GM23338 (cell line): ENCODE data around the gene IQSEC2. TPM values are rescaled to one million over a fixed set of nuclear protein-coding genes. Genes with fewer than 3 reads are reported as not detected.

Experiments used
- ATAC-seq: fragments of 200-7000 bp; cut with Tn5 transposase; 3 replicates; pipeline ENCODE4 v1.9.1; 2020
- DNase-seq: peaks from one replicate; pipeline ENCODE4 v3.0.0-alpha.2; 2015; ENCODE audit warnings: low spot score
- H2AFZ ChIP-seq: fragments of 200-600 bp; sonication (generic); 2 replicates; pipeline ENCODE4 v1.8.0; 2016; ENCODE audit warnings: antibody characterized with exemption, mild to moderate bottlenecking, moderate library complexity
- H3F3A ChIP-seq: fragments of 200-600 bp; sonication (generic); replicated peaks from 2 replicates; pipeline ENCODE4 v1.8.0; 2017; ENCODE audit warnings: antibody characterized with exemption, mixed run types, low read depth
- H3K27ac ChIP-seq: fragments of 200-600 bp; sonication (generic); 2 replicates; pipeline ENCODE4 v1.6.1; 2016; ENCODE audit warnings: low read depth
- H3K27me3 ChIP-seq: fragments of 200-600 bp; sonication (generic); 2 replicates; pipeline ENCODE4 v1.8.0; 2016; ENCODE audit warnings: mild to moderate bottlenecking, mixed run types, moderate library complexity; ENCODE audit not compliant: insufficient read depth
- H3K36me3 ChIP-seq: fragments of 200-600 bp; sonication (generic); 2 replicates; pipeline ENCODE4 v1.8.0; 2016; ENCODE audit warnings: mild to moderate bottlenecking; ENCODE audit not compliant: insufficient read depth
- H3K4me1 ChIP-seq: fragments of 200-600 bp; sonication (generic); 2 replicates; pipeline ENCODE4 v1.8.0; 2016; ENCODE audit warnings: mild to moderate bottlenecking, moderate library complexity; ENCODE audit not compliant: insufficient read depth
- H3K4me2 ChIP-seq: fragments of 200-600 bp; sonication (generic); 2 replicates; pipeline ENCODE4 v1.7.1; 2017; ENCODE audit warnings: mixed run types
- H3K4me3 ChIP-seq: fragments of 200-600 bp; sonication (generic); 2 replicates; pipeline ENCODE4 v1.6.1; 2016; ENCODE audit warnings: mixed run types
- H3K79me2 ChIP-seq: fragments of 200-600 bp; sonication (generic); replicated peaks from 2 replicates; pipeline ENCODE4 v1.8.0; 2017; ENCODE audit warnings: mild to moderate bottlenecking; ENCODE audit not compliant: insufficient read depth
- H3K9me2 ChIP-seq: fragments of 200-600 bp; sonication (generic); 2 replicates; pipeline ENCODE4 v1.8.0; 2017; ENCODE audit not compliant: insufficient read depth
- H4K20me1 ChIP-seq: fragments of 200-600 bp; sonication (generic); replicated peaks from 2 replicates; pipeline ENCODE4 v1.8.0; 2017; ENCODE audit warnings: mild to moderate bottlenecking; ENCODE audit not compliant: insufficient read depth
- H3K27ac Mint-ChIP-seq: 2 replicates; pipeline ENCODE4 v1.8.0; 2020; ENCODE audit warnings: inconsistent platforms, mild to moderate bottlenecking, moderate library complexity, mixed read lengths
- H3K27me3 Mint-ChIP-seq: 3 replicates; pipeline ENCODE4 v1.8.0; 2022; ENCODE audit warnings: low read depth, mild to moderate bottlenecking, moderate library complexity, mixed read lengths, inconsistent platforms; ENCODE audit not compliant: insufficient read depth, poor library complexity
- H3K36me3 Mint-ChIP-seq: 3 replicates; pipeline ENCODE4 v1.8.0; 2021; ENCODE audit warnings: low read depth, mild to moderate bottlenecking, inconsistent platforms, moderate library complexity, mixed read lengths
- H3K4me1 Mint-ChIP-seq: 3 replicates; pipeline ENCODE4 v1.8.0; 2020; ENCODE audit warnings: mild to moderate bottlenecking, inconsistent platforms, mixed read lengths
- H3K4me3 Mint-ChIP-seq: 3 replicates; pipeline ENCODE4 v1.8.0; 2021; ENCODE audit warnings: moderate library complexity, mild to moderate bottlenecking, inconsistent platforms, mixed read lengths
- H3K9me3 Mint-ChIP-seq: 3 replicates; pipeline ENCODE4 v1.8.0; 2020; ENCODE audit warnings: moderate library complexity, mild to moderate bottlenecking, inconsistent platforms, mixed read lengths
- CREB1 ChIP-seq: fragments of 250-450 bp; sonication (Bioruptor Pico); IDR thresholded peaks from 2 replicates; pipeline ENCODE4 v1.5.0; 2020; ENCODE audit warnings: low read depth, mild to moderate bottlenecking, moderate library complexity
- CTCF ChIP-seq, 2 experiments: fragments of 200-600 bp in 1 of 2; sonication (generic) in 1 of 2; conservative IDR thresholded peaks; 2 replicates each; pipeline versions ENCODE4 v1.5.1 to v1.6.1; 2016 to 2017; ENCODE audit warnings: antibody characterized with exemption in 2 of 2, low read depth in 2 of 2, mild to moderate bottlenecking in 2 of 2, moderate library complexity in 1 of 2
- ETS1 ChIP-seq: IDR thresholded peaks from 2 replicates; pipeline ENCODE4 v1.6.1; 2016; ENCODE audit warnings: antibody characterized with exemption
- JUNB ChIP-seq: IDR thresholded peaks from one replicate; pipeline ENCODE4 v1.6.1; 2016; ENCODE audit warnings: antibody characterized with exemption; ENCODE audit not compliant: unreplicated experiment
- ZNF114 ChIP-seq: fragments of 250-450 bp; sonication (Bioruptor Pico); IDR thresholded peaks from 2 replicates; pipeline ENCODE4 v1.5.0; 2020; ENCODE audit warnings: mild to moderate bottlenecking, moderate library complexity
- ZNF331 ChIP-seq: fragments of 250-450 bp; sonication (Bioruptor Pico); IDR thresholded peaks from 2 replicates; pipeline ENCODE4 v1.5.0; 2020; ENCODE audit warnings: low read depth, mild to moderate bottlenecking, moderate library complexity
- polyA plus RNA-seq: library from polyadenylated mRNA; unstranded; fragments of >200 nt; fragmentation: Nextera tagmentation; extraction: Ambion mirVana; gene quantifications from 2 replicates; pipeline ENCODE4 v1.2.1, GENCODE V29; 2016
- total RNA-seq: library from RNA; depleted of rRNA; stranded (reverse); fragments of >200 nt; shearing (Covaris generic); gene quantifications from 2 replicates; pipeline ENCODE4 v1.2.3, GENCODE V29; 2014
- TF ChIP-seq, protein P1 (sequence below): fragments of 250-450 bp; sonication (Bioruptor Pico); IDR thresholded peaks from 2 replicates; pipeline ENCODE4 v1.5.0; 2020; ENCODE audit warnings: mild to moderate bottlenecking, moderate library complexity

The IQSEC2 gene
- total and polyA plus RNA-seq, 2 experiments from 2014 or later, result 12.3 to 92.2 TPM

- TF ChIP-seq, protein P1, sequence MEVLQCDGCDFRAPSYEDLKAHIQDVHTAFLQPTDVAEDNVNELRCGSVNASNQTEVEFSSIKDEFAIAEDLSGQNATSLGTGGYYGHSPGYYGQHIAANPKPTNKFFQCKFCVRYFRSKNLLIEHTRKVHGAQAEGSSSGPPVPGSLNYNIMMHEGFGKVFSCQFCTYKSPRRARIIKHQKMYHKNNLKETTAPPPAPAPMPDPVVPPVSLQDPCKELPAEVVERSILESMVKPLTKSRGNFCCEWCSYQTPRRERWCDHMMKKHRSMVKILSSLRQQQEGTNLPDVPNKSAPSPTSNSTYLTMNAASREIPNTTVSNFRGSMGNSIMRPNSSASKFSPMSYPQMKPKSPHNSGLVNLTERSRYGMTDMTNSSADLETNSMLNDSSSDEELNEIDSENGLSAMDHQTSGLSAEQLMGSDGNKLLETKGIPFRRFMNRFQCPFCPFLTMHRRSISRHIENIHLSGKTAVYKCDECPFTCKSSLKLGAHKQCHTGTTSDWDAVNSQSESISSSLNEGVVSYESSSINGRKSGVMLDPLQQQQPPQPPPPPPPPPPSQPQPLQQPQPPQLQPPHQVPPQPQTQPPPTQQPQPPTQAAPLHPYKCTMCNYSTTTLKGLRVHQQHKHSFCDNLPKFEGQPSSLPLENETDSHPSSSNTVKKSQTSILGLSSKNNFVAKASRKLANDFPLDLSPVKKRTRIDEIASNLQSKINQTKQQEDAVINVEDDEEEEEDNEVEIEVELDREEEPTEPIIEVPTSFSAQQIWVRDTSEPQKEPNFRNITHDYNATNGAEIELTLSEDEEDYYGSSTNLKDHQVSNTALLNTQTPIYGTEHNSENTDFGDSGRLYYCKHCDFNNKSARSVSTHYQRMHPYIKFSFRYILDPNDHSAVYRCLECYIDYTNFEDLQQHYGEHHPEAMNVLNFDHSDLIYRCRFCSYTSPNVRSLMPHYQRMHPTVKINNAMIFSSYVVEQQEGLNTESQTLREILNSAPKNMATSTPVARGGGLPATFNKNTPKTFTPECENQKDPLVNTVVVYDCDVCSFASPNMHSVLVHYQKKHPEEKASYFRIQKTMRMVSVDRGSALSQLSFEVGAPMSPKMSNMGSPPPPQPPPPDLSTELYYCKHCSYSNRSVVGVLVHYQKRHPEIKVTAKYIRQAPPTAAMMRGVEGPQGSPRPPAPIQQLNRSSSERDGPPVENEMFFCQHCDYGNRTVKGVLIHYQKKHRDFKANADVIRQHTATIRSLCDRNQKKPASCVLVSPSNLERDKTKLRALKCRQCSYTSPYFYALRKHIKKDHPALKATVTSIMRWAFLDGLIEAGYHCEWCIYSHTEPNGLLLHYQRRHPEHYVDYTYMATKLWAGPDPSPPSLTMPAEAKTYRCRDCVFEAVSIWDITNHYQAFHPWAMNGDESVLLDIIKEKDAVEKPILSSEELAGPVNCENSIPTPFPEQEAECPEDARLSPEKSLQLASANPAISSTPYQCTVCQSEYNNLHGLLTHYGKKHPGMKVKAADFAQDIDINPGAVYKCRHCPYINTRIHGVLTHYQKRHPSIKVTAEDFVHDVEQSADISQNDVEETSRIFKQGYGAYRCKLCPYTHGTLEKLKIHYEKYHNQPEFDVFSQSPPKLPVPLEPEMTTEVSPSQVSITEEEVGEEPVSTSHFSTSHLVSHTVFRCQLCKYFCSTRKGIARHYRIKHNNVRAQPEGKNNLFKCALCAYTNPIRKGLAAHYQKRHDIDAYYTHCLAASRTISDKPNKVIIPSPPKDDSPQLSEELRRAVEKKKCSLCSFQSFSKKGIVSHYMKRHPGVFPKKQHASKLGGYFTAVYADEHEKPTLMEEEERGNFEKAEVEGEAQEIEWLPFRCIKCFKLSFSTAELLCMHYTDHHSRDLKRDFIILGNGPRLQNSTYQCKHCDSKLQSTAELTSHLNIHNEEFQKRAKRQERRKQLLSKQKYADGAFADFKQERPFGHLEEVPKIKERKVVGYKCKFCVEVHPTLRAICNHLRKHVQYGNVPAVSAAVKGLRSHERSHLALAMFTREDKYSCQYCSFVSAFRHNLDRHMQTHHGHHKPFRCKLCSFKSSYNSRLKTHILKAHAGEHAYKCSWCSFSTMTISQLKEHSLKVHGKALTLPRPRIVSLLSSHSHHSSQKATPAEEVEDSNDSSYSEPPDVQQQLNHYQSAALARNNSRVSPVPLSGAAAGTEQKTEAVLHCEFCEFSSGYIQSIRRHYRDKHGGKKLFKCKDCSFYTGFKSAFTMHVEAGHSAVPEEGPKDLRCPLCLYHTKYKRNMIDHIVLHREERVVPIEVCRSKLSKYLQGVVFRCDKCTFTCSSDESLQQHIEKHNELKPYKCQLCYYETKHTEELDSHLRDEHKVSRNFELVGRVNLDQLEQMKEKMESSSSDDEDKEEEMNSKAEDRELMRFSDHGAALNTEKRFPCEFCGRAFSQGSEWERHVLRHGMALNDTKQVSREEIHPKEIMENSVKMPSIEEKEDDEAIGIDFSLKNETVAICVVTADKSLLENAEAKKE, result no peak
- TF ChIP-seq ETS1, result no peak
Observed at GRCh38 chrX:53263597-53264094, 17.7 kb downstream of the IQSEC2 start (continued).

GRCh38 chrX:53262918-53263394, 18.4 kb downstream of the IQSEC2 start:
- Mint-ChIP-seq H3K27ac (no peak overlapping the region), H3K4me1 (peaks cover 18% of the 10 kb centered on the region), H3K27me3 (peaks cover 5% of the 10 kb centered on the region), H3K36me3 (peaks cover 2% of the 10 kb centered on the region; the same call in 1 of the 3 replicates), H3K4me3 (no peak overlapping the region), H3K9me3 (peaks cover 2% of the 10 kb centered on the region; the same call in 1 of the 3 replicates)
- no peaks in the 10 kb centered on the region for H3F3A ChIP-seq
- DNase-seq, result no peak
- H3K4me1 ChIP-seq, result no peaks in the 10 kb centered on the region
- ATAC-seq, result no peak
- TF ChIP-seq ZNF331 (no peak), JUNB (no peak), CREB1 (no peak), ZNF114 (CRISPR knock-in tag) (no peak), CTCF (conservative IDR thresholded peaks at IDR 0.05; ENCODE audit: low read depth in 2 of 2) (no peak)
- no peak overlapping the region for H3K27ac ChIP-seq
- H3K79me2 ChIP-seq, result no peaks in the 10 kb centered on the region; the same call in 1 of the 2 replicates
- H3K27me3 ChIP-seq, result no peaks in the 10 kb centered on the region
- no peaks in the 10 kb centered on the region for H4K20me1 ChIP-seq
- no peaks in the 10 kb centered on the region for H3K9me2 ChIP-seq
- H3K4me3 ChIP-seq, result no peak overlapping the region
- H3K36me3 ChIP-seq, result no peaks in the 10 kb centered on the region
- no peak overlapping the region for H3K4me2 ChIP-seq
- no peak overlapping the region for H2AFZ ChIP-seq
